ENCODE results near the gene OAS3. TPM values are rescaled to one million over a fixed set of nuclear protein-coding genes. Genes with fewer than 3 reads are reported as not detected.

The OAS3 gene
- total RNA-seq, 1 experiment from 2014 or later, result 29.5 TPM

DNA sequence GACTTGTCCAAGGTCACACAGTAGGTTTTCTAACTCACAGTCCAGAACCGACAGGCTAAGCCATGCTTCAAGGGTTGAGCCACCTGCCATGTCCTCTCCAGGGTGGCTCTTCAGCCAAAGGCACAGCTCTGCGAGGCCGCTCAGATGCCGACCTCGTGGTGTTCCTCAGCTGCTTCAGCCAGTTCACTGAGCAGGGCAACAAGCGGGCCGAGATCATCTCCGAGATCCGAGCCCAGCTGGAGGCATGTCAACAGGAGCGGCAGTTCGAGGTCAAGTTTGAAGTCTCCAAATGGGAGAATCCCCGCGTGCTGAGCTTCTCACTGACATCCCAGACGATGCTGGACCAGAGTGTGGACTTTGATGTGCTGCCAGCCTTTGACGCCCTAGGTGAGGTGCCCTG, 27.4 kb downstream of the OAS3 start:
- Histone ChIP-seq H3K79me2 (ENCODE audit: insufficient read depth, low read length) (no peaks in the 10 kb centered on the region), H3K4me3 (replicated peaks in 1 of 2; ENCODE audit: low read depth in 1 of 2, low read length in 2 of 2) (no peak overlapping the region), H3K4me2 (ENCODE audit: low read length) (no peak overlapping the region), H3K27me3 (ENCODE audit: insufficient read depth, low read length) (no peaks in the 10 kb centered on the region), H3K9ac (ENCODE audit: low read length) (no peak overlapping the region), H3K27ac (ENCODE audit: low read depth, low read length) (no peak overlapping the region), H3K4me1 (ENCODE audit: control insufficient read depth in 1 of 2, insufficient read depth in 2 of 2, low read length in 2 of 2) (no peaks in the 10 kb centered on the region), H2AFZ (ENCODE audit: low read depth, low read length, poor library complexity, severe bottlenecking) (no peak overlapping the region), H3K9me2 (ENCODE audit: insufficient read depth) (no peaks in the 10 kb centered on the region), H3K9me3 (ENCODE audit: control insufficient read depth in 1 of 2, insufficient read depth in 1 of 2, low read depth in 1 of 2, low read length in 2 of 2) (no peaks in the 10 kb centered on the region), H3K36me3 (ENCODE audit: control insufficient read depth in 1 of 2, insufficient read depth in 2 of 2, low read length in 2 of 2) (peaks cover 0 to 7% of the 10 kb centered on the region in 2 experiments; a peak in 1 of 4 replicates), H4K20me1 (ENCODE audit: insufficient read depth) (no peaks in the 10 kb centered on the region)
- BruUV-seq (replicated peaks), result no TSS peak
- ChIA-PET POLR2A (no interaction called here), CTCF (no interaction called here), RAD21 (ENCODE audit: low non-redundant PET in 1 of 2, low total read pairs in 2 of 2, uncharacterized antibody in 2 of 2, unreplicated experiment in 2 of 2) (no interaction called here)
- ATAC-seq, result no peak
- intact Hi-C loops (cut with micrococcal nuclease), result no loop called here
- no peak for TF ChIP-seq JUND (IDR thresholded peaks at IDR 0.05)
- no peak for DNase-seq (ENCODE audit: low read depth, low spot score)

DNA sequence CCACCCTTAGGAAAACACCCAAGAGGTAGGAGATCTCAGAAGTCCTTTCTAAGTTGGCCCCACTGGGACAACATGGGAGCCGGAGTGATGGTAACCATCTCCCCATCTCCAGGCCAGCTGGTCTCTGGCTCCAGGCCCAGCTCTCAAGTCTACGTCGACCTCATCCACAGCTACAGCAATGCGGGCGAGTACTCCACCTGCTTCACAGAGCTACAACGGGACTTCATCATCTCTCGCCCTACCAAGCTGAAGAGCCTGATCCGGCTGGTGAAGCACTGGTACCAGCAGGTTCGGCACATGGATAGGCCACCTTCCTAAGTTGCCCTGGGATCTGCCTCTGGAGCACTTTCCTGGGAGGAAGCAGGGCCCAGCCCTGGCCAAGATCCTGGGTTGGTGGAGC, 29.0 kb downstream of the OAS3 start:
- ChIA-PET POLR2A (no interaction called here), CTCF (no interaction called here), RAD21 (ENCODE audit: low non-redundant PET in 1 of 2, low total read pairs in 2 of 2, uncharacterized antibody in 2 of 2, unreplicated experiment in 2 of 2) (no interaction called here)
- H3K27me3 ChIP-seq (ENCODE audit: insufficient read depth, low read length), result no peaks in the 10 kb centered on the region
- no peaks in the 10 kb centered on the region for H4K20me1 ChIP-seq (ENCODE audit: insufficient read depth)
- BruUV-seq (replicated peaks), result no TSS peak
- H3K4me3 ChIP-seq (replicated peaks in 1 of 2; ENCODE audit: low read depth in 1 of 2, low read length in 2 of 2), result no peak overlapping the region
- H3K9ac ChIP-seq (ENCODE audit: low read length), result no peak overlapping the region
- no peaks in the 10 kb centered on the region for H3K9me3 ChIP-seq (ENCODE audit: control insufficient read depth in 1 of 2, insufficient read depth in 1 of 2, low read depth in 1 of 2, low read length in 2 of 2)
- H3K27ac ChIP-seq (ENCODE audit: low read depth, low read length), result no peak overlapping the region
- no peaks in the 10 kb centered on the region for H3K4me1 ChIP-seq (ENCODE audit: control insufficient read depth in 1 of 2, insufficient read depth in 2 of 2, low read length in 2 of 2)
- no peak for DNase-seq (ENCODE audit: low read depth, low spot score)
- H3K4me2 ChIP-seq (ENCODE audit: low read length), result no peak overlapping the region
- TF ChIP-seq CEBPB (IDR thresholded peaks at IDR 0.05; ENCODE audit: low read depth), result no peak
- no peak for TF ChIP-seq EGR1 (IDR thresholded peaks at IDR 0.05; ENCODE audit: low read depth)
- TF ChIP-seq SRF (IDR thresholded peaks at IDR 0.05; ENCODE audit: low read depth), result no peak
- no peak for TF ChIP-seq RAD21 (IDR thresholded peaks at IDR 0.05; ENCODE audit: low read depth)
- no peak for TF ChIP-seq YY1 (IDR thresholded peaks at IDR 0.05; ENCODE audit: extremely low read depth, insufficient replicate concordance, low read depth, low read length)
- no peak for TF ChIP-seq EZH2phosphoT487 (IDR thresholded peaks at IDR 0.05; ENCODE audit: borderline replicate concordance)
- TF ChIP-seq POLR2AphosphoS5 (IDR thresholded peaks at IDR 0.05; ENCODE audit: low read depth, low read length), result no peak
- TF ChIP-seq SP1 (IDR thresholded peaks at IDR 0.05; ENCODE audit: low read depth), result no peak
- no peak for TF ChIP-seq POLR2A (IDR thresholded peaks at IDR 0.05; ENCODE audit: borderline replicate concordance, extremely low read depth, insufficient read depth, insufficient read length)
- no peak for TF ChIP-seq CBX3 (IDR thresholded peaks at IDR 0.05; ENCODE audit: low read depth)
- no peak for TF ChIP-seq EZH2 (IDR thresholded peaks at IDR 0.05)
- no peak for TF ChIP-seq CTCF (IDR thresholded peaks at IDR 0.05 in 2 of 3, conservative IDR thresholded peaks at IDR 0.05 in 1 of 3; ENCODE audit: borderline replicate concordance in 1 of 3, insufficient read depth in 1 of 3, low read depth in 2 of 3, low read length in 2 of 3)
- TF ChIP-seq ZFX (IDR thresholded peaks at IDR 0.05), result no peak
- TF ChIP-seq TCF7L2 (IDR thresholded peaks at IDR 0.05; ENCODE audit: borderline replicate concordance, extremely low read depth, insufficient read depth, insufficient read length), result no peak
- TF ChIP-seq MAX (IDR thresholded peaks at IDR 0.05), result no peak
- no peak for TF ChIP-seq ELF1 (IDR thresholded peaks at IDR 0.05; ENCODE audit: borderline replicate concordance, low read depth)
- no peak for TF ChIP-seq FOSL1 (IDR thresholded peaks at IDR 0.05; ENCODE audit: low read depth)
- intact Hi-C loops (cut with micrococcal nuclease), result no loop called here
- H3K36me3 ChIP-seq (ENCODE audit: control insufficient read depth in 1 of 2, insufficient read depth in 2 of 2, low read length in 2 of 2), result peaks cover 0 to 7% of the 10 kb centered on the region in 2 experiments; a peak in 1 of 4 replicates
- no peak overlapping the region for H2AFZ ChIP-seq (ENCODE audit: low read depth, low read length, poor library complexity, severe bottlenecking)
- ATAC-seq, result no peak
- no peaks in the 10 kb centered on the region for H3K79me2 ChIP-seq (ENCODE audit: insufficient read depth, low read length)
- H3K9me2 ChIP-seq (ENCODE audit: insufficient read depth), result no peaks in the 10 kb centered on the region
